Thymus (tissue), 11 donors: ENCODE measurements around the gene GRAP2. TPM values are rescaled to one million over a fixed set of nuclear protein-coding genes. Genes with fewer than 3 reads are reported as not detected.
A peak's percentile ranks its signal among the peaks of the same experiment; 100 is the strongest.

Experiments used
- DNase-seq, 9 donors: peaks; one replicate each; pipeline ENCODE4 v3.0.0-alpha.2; 2013; ENCODE audit warnings: low spot score in 9 of 9, low read depth in 6 of 9, missing footprints in 1 of 9
- H3K27ac ChIP-seq, 2 donors: one replicate each; pipeline ENCODE4 v1.5.1; 2013; ENCODE audit warnings: control low read depth in 1 of 2, low read depth in 1 of 2, low read length in 1 of 2, mild to moderate bottlenecking in 1 of 2, moderate library complexity in 1 of 2
- H3K27me3 ChIP-seq, 2 donors: one replicate each; pipeline ENCODE4 v1.5.1; 2013; ENCODE audit warnings: low read length in 1 of 2; ENCODE audit not compliant: control insufficient read depth in 2 of 2, insufficient read depth in 1 of 2
- H3K36me3 ChIP-seq, 2 donors: one replicate each; pipeline ENCODE4 v1.5.1; 2013; ENCODE audit warnings: low read length in 1 of 2, mild to moderate bottlenecking in 1 of 2, moderate library complexity in 1 of 2; ENCODE audit not compliant: control insufficient read depth in 2 of 2, insufficient read depth in 2 of 2
- H3K4me1 ChIP-seq, 2 donors: one replicate each; pipeline ENCODE4 v1.5.1; 2013; ENCODE audit warnings: low read length in 2 of 2; ENCODE audit not compliant: control insufficient read depth in 2 of 2, insufficient read depth in 2 of 2
- H3K4me3 ChIP-seq, 2 donors: one replicate each; pipeline ENCODE4 v1.5.1; 2013; ENCODE audit warnings: low read length in 2 of 2, control low read depth in 1 of 2, mild to moderate bottlenecking in 1 of 2
- H3K9me3 ChIP-seq, 2 donors: one replicate each; pipeline ENCODE4 v1.5.1; 2013; ENCODE audit warnings: low read length in 1 of 2, mild to moderate bottlenecking in 1 of 2; ENCODE audit not compliant: control insufficient read depth in 2 of 2, insufficient read depth in 1 of 2
- WGBS: extraction: QIAGEN DNeasy Blood & Tissue Kit; methylation state at CpG from one replicate; pipeline ENCODE4 v1.1.7; 2013; 5-methylcytosine and 5-hydroxymethylcytosine counted together
- polyA plus RNA-seq: library from polyadenylated mRNA; stranded (reverse); fragments of 200-250 nt; gene quantifications from one replicate; pipeline ENCODE4 v1.2.3, GENCODE V29; 2013
- total RNA-seq: library from RNA; stranded (reverse); fragments of 120-200 nt; gene quantifications from one replicate; pipeline ENCODE4 v1.2.4, GENCODE V29; 2013
- donor health status: healthy.

Gene GRAP2
- total and polyA plus RNA-seq, 2 donors = 51.5 to 193 TPM

- Histone ChIP-seq H3K36me3 (peaks cover 83 to 95% of the 10 kb centered on the region in 2 donors), H3K9me3 (peaks cover 0 to 2% of the 10 kb centered on the region in 2 donors), H3K4me3 (no peak overlapping the region), H3K27ac (peak overlapping the region; percentile 6 to 59), H3K4me1 (peaks cover 0 to 5% of the 10 kb centered on the region in 2 donors), H3K27me3 (no peaks in the 10 kb centered on the region)
- WGBS = 91% methylated on average over 5 of the region's 5 CpGs
- no peak for DNase-seq
Measured at GRCh38 chr22:39972641-39973040, 71.8 kb downstream of the GRAP2 start.

- Histone ChIP-seq H3K4me1 (peaks cover 0 to 5% of the 10 kb centered on the region in 2 donors), H3K4me3 (no peak overlapping the region), H3K36me3 (peaks cover 73 to 85% of the 10 kb centered on the region in 2 donors), H3K27me3 (no peaks in the 10 kb centered on the region), H3K9me3 (peaks cover 0 to 2% of the 10 kb centered on the region in 2 donors), H3K27ac (peak overlapping the region in 1 of 2 donors; percentile 59)
- 83% methylated on average over 5 of the region's 5 CpGs for WGBS
- DNase-seq = no peak
Measured at GRCh38 chr22:39973656-39974055, 72.8 kb downstream of the GRAP2 start.

GRCh38 chr22:39974065-39974464 lies 73.2 kb downstream of the GRAP2 start:
- Histone ChIP-seq H3K4me1 (peaks cover 0 to 9% of the 10 kb centered on the region in 2 donors), H3K27me3 (no peaks in the 10 kb centered on the region), H3K36me3 (peaks cover 69 to 81% of the 10 kb centered on the region in 2 donors), H3K9me3 (peaks cover 0 to 2% of the 10 kb centered on the region in 2 donors), H3K4me3 (no peak overlapping the region), H3K27ac (peak overlapping the region in 1 of 2 donors; percentile 46)
- WGBS = 94% methylated on average over 5 of the region's 5 CpGs
- DNase-seq = no peak

- DNase-seq = no peak
- no peaks in the 10 kb centered on the region for H3K9me3 ChIP-seq
- H3K27ac ChIP-seq = peak overlapping the region; percentile 39 to 47
- no peak overlapping the region for H3K4me3 ChIP-seq
- WGBS = 84% methylated on average over 6 of the region's 6 CpGs
- H3K27me3 ChIP-seq = no peaks in the 10 kb centered on the region
- peaks cover 4 to 33% of the 10 kb centered on the region in 2 donors for H3K4me1 ChIP-seq
- peaks cover 19 to 31% of the 10 kb centered on the region in 2 donors for H3K36me3 ChIP-seq
Measured at GRCh38 chr22:39979048-39979447, 78.2 kb downstream of the GRAP2 start.

GRCh38 chr22:39979458-39979857 lies 78.6 kb downstream of the GRAP2 start:
- Histone ChIP-seq H3K27ac (peak overlapping the region in 1 of 2 donors; percentile 39), H3K36me3 (peaks cover 17 to 27% of the 10 kb centered on the region in 2 donors), H3K27me3 (no peaks in the 10 kb centered on the region), H3K4me3 (no peak overlapping the region), H3K4me1 (peaks cover 4 to 37% of the 10 kb centered on the region in 2 donors), H3K9me3 (no peaks in the 10 kb centered on the region)
- DNase-seq = no peak
- 96% methylated on average over 5 of the region's 5 CpGs for WGBS

DNA sequence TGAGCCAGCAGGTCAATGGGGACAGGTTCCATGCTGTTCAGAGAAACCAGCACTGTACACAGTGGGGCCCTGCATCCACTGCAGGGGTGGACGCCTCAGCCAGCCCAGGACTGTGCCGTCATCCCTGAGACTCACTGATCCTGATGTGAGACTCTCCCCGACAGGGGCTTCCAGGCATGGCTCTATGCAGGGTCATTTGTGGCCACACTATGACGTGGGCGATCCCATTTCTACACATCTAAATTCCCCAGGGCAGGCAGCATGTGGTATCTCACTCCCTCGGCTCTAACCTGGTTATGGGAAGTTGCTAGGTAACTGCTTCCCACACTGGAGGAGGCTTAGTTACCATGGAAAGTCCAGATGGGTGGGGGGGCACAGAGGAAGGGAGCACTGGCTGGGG lies 79.7 kb downstream of the GRAP2 start:
- Histone ChIP-seq H3K4me3 (no peak overlapping the region), H3K36me3 (peaks cover 8 to 16% of the 10 kb centered on the region in 2 donors), H3K27ac (no peak overlapping the region), H3K4me1 (peaks cover 16 to 49% of the 10 kb centered on the region in 2 donors), H3K27me3 (no peaks in the 10 kb centered on the region), H3K9me3 (peaks cover 0 to 5% of the 10 kb centered on the region in 2 donors)
- DNase-seq = no peak
- WGBS = 93% methylated on average over 6 of the region's 6 CpGs

- H3K36me3 ChIP-seq = no peaks in the 10 kb centered on the region
- WGBS = 97% methylated on average over 4 of the region's 4 CpGs
- no peak overlapping the region for H3K4me3 ChIP-seq
- H3K9me3 ChIP-seq = peaks cover 0 to 5% of the 10 kb centered on the region in 2 donors
- peaks cover 20 to 55% of the 10 kb centered on the region in 2 donors for H3K4me1 ChIP-seq
- H3K27ac ChIP-seq = no peak overlapping the region
- no peaks in the 10 kb centered on the region for H3K27me3 ChIP-seq
- no peak for DNase-seq
Measured at GRCh38 chr22:39983346-39983745, 82.5 kb downstream of the GRAP2 start.

DNA sequence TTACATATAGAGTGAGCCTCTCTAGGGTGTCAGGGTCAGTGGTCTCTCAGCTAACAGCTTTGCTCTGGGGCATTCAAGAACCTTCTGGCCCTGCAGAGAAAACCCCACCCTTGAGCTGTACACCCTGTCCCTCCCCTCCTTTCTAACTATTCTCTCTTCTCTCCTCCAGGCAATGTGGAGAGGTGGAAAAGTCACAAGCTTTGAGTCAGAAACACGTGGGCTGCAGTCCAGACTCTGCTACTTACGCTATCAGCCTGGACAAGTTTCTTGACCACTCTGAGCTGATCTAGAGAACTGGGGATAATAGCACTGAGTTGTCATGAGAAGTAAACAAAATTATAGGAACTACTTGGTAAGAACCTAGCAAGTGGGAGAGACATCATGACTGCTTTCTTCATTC lies 83.1 kb downstream of the GRAP2 start:
- Histone ChIP-seq H3K36me3 (no peaks in the 10 kb centered on the region), H3K9me3 (peaks cover 0 to 5% of the 10 kb centered on the region in 2 donors), H3K27ac (no peak overlapping the region), H3K4me1 (peaks cover 20 to 52% of the 10 kb centered on the region in 2 donors), H3K4me3 (no peak overlapping the region), H3K27me3 (peaks cover 0 to 2% of the 10 kb centered on the region in 2 donors)
- 93% methylated on average over 2 of the region's 2 CpGs for WGBS
- DNase-seq = no peak

GRCh38 chr22:39984746-39985145 lies 83.9 kb downstream of the GRAP2 start:
- 90% methylated on average over 2 of the region's 2 CpGs for WGBS
- H3K36me3 ChIP-seq = no peaks in the 10 kb centered on the region
- peak overlapping the region in 1 of 2 donors; percentile 93 for H3K27ac ChIP-seq
- DNase-seq = no peak
- peaks cover 0 to 3% of the 10 kb centered on the region in 2 donors for H3K27me3 ChIP-seq
- peaks cover 20 to 46% of the 10 kb centered on the region in 2 donors for H3K4me1 ChIP-seq
- H3K4me3 ChIP-seq = no peak overlapping the region
- peaks cover 0 to 5% of the 10 kb centered on the region in 2 donors for H3K9me3 ChIP-seq
